DND-41 (cell line): ENCODE measurements around the gene SLX4IP.

Source experiments
- ATAC-seq: fragments of 200-7000 bp; cut with Tn5 transposase; 3 replicates; pipeline ENCODE4 v1.9.1; 2021; ENCODE audit warnings: low read depth; ENCODE audit not compliant: insufficient read depth
- DNase-seq: peaks from one replicate; pipeline ENCODE4 v3.0.0-alpha.2; 2020
- H2AFZ ChIP-seq: 2 replicates; pipeline ENCODE4 v1.6.0; 2012; ENCODE audit warnings: low read depth, low read length
- H3K27ac ChIP-seq: 2 replicates; pipeline ENCODE4 v1.5.1; 2012; ENCODE audit warnings: low read length, inconsistent platforms
- H3K27me3 ChIP-seq: fragments of 200-600 bp; sonication (generic); 2 replicates; pipeline ENCODE4 v1.6.0; 2012; ENCODE audit warnings: low read length, mild to moderate bottlenecking, inconsistent platforms; ENCODE audit not compliant: insufficient read depth, poor library complexity
- H3K36me3 ChIP-seq: 2 replicates; pipeline ENCODE4 v1.5.1; 2012; ENCODE audit warnings: low read length, inconsistent platforms; ENCODE audit not compliant: insufficient read depth
- H3K4me1 ChIP-seq: 2 replicates; pipeline ENCODE4 v1.5.1; 2012; ENCODE audit warnings: mild to moderate bottlenecking, low read length; ENCODE audit not compliant: insufficient read depth
- H3K4me2 ChIP-seq: 2 replicates; pipeline ENCODE4 v1.6.0; 2012; ENCODE audit warnings: mild to moderate bottlenecking, moderate library complexity, low read length, inconsistent platforms; ENCODE audit not compliant: insufficient read depth
- H3K4me3 ChIP-seq, 2 experiments: fragments of 200-600 bp in 1 of 2; shearing (Covaris generic) in 1 of 2; 2 replicates each; pipeline ENCODE4 v1.5.1; 2012 to 2016; ENCODE audit warnings: inconsistent platforms in 2 of 2, low read length in 2 of 2, mild to moderate bottlenecking in 2 of 2, low read depth in 1 of 2, moderate library complexity in 1 of 2
- H3K79me2 ChIP-seq: 2 replicates; pipeline ENCODE4 v1.6.0; 2012; ENCODE audit warnings: low read length, inconsistent platforms; ENCODE audit not compliant: insufficient read depth
- H3K9ac ChIP-seq: 2 replicates; pipeline ENCODE4 v1.6.0; 2012; ENCODE audit warnings: low read depth, mild to moderate bottlenecking, inconsistent platforms, low read length, moderate library complexity
- H3K9me3 ChIP-seq: 2 replicates; pipeline ENCODE4 v1.5.1; 2012; ENCODE audit warnings: low read length, moderate library complexity, mild to moderate bottlenecking, inconsistent platforms; ENCODE audit not compliant: insufficient read depth, severe bottlenecking
- H4K20me1 ChIP-seq: 2 replicates; pipeline ENCODE4 v1.6.0; 2012; ENCODE audit warnings: low read length; ENCODE audit not compliant: insufficient read depth
- EZH2 ChIP-seq: IDR thresholded peaks from 3 replicates; pipeline ENCODE4 v1.6.1; 2012; ENCODE audit warnings: borderline replicate concordance, low read depth, mild to moderate bottlenecking, moderate library complexity, low read length, inconsistent platforms; ENCODE audit not compliant: severe bottlenecking
- TF ChIP-seq, protein P1 (sequence below): IDR thresholded peaks from 2 replicates; pipeline ENCODE4 v1.5.1; 2012; ENCODE audit warnings: borderline replicate concordance, low read length, moderate library complexity, mild to moderate bottlenecking; ENCODE audit not compliant: poor library complexity, severe bottlenecking; ENCODE audit errors: extremely low read depth

The SLX4IP gene

DNA sequence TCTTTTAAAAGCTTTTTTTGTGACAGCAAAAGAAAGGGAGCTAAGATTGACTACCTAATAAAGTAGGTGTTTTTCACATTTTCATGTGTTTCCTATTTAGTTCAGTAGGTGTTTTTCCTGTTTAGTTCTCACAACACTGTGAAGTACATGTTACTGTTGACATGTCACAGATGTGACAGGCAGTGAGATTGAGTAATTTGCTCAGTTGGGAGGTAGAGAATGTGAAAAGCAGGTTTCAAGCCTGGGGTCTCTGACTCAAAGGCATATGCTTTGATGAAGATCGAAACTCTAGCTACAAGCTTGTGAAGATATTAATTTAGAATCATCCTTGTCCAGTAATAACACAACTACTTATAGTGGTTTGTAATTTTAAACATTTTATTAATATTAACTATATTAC, 43.1 kb downstream of the SLX4IP start:
- Histone ChIP-seq H3K9ac (no peak overlapping the region), H3K4me1 (no peaks in the 10 kb centered on the region), H3K4me2 (no peak overlapping the region), H4K20me1 (peaks cover 7% of the 10 kb centered on the region; the same call in 1 of the 2 replicates), H3K4me3 (no peak overlapping the region), H3K9me3 (no peaks in the 10 kb centered on the region), H3K27ac (no peak overlapping the region), H3K79me2 (peaks cover 48% of the 10 kb centered on the region), H3K36me3 (no peaks in the 10 kb centered on the region), H2AFZ (no peak overlapping the region), H3K27me3 (no peaks in the 10 kb centered on the region)
- DNase-seq (no peak), ATAC-seq (no peak)
- no peak for TF ChIP-seq EZH2
- TF ChIP-seq, protein P1, sequence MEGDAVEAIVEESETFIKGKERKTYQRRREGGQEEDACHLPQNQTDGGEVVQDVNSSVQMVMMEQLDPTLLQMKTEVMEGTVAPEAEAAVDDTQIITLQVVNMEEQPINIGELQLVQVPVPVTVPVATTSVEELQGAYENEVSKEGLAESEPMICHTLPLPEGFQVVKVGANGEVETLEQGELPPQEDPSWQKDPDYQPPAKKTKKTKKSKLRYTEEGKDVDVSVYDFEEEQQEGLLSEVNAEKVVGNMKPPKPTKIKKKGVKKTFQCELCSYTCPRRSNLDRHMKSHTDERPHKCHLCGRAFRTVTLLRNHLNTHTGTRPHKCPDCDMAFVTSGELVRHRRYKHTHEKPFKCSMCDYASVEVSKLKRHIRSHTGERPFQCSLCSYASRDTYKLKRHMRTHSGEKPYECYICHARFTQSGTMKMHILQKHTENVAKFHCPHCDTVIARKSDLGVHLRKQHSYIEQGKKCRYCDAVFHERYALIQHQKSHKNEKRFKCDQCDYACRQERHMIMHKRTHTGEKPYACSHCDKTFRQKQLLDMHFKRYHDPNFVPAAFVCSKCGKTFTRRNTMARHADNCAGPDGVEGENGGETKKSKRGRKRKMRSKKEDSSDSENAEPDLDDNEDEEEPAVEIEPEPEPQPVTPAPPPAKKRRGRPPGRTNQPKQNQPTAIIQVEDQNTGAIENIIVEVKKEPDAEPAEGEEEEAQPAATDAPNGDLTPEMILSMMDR: no peak

DNA sequence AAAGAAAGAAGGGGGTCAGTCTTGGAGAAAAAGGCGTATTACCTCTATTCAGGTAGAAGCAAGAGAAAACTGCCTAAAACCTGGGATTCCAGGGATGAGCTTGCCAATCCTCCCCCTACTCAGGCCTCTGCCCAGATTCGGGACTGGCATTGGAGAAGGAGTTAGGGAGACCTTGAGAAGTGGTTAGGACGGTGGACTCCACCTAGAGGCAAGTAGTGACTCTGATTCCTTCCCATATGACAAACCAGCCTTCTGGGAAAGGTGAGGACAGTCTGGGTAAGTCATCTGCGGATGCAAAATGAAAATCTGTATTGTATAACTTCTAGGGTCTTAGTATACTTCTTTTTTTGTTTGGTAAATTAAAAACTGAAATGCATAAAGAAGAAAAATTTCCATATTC, 43.8 kb downstream of the SLX4IP start:
- no peaks in the 10 kb centered on the region for H3K27me3 ChIP-seq
- no peaks in the 10 kb centered on the region for H3K4me1 ChIP-seq
- no peak for DNase-seq
- H3K27ac ChIP-seq: no peak overlapping the region
- H3K4me2 ChIP-seq: no peak overlapping the region
- no peak for ATAC-seq
- no peak overlapping the region for H3K4me3 ChIP-seq
- no peak overlapping the region for H3K9ac ChIP-seq
- H3K36me3 ChIP-seq: no peaks in the 10 kb centered on the region
- H3K79me2 ChIP-seq: peaks cover 53% of the 10 kb centered on the region
- peaks cover 7% of the 10 kb centered on the region; the same call in 1 of the 2 replicates for H4K20me1 ChIP-seq
- H3K9me3 ChIP-seq: no peaks in the 10 kb centered on the region
- TF ChIP-seq, protein P1: no peak
- TF ChIP-seq EZH2: no peak
- H2AFZ ChIP-seq: no peak overlapping the region

DNA sequence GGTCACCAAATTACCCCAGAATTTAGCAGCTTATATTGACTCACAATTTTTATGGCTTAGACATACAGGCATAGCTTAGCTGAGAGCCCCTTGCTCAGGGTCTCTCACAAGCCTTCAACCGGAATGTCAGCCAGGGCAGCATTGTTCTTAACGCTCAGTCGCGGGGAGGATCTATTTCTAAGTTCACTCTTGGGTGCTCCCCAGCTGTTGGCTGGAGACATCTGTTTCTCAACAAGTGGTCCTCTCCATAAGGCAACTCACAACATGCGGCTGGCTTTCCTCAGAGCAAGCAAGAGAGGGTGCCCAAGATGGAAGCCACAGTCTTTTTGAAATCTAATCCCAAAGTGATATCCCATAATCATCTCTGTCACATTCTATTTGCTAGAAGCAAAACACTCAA, 46.6 kb downstream of the SLX4IP start:
- TF ChIP-seq EZH2: no peak
- TF ChIP-seq, protein P1: no peak
- Histone ChIP-seq H2AFZ (no peak overlapping the region), H3K36me3 (no peaks in the 10 kb centered on the region), H3K9me3 (no peaks in the 10 kb centered on the region), H3K27me3 (no peaks in the 10 kb centered on the region), H3K27ac (no peak overlapping the region), H4K20me1 (peaks cover 5% of the 10 kb centered on the region; the same call in 1 of the 2 replicates), H3K4me1 (no peaks in the 10 kb centered on the region), H3K4me3 (no peak overlapping the region), H3K4me2 (no peak overlapping the region), H3K79me2 (peaks cover 51% of the 10 kb centered on the region), H3K9ac (no peak overlapping the region)
- ATAC-seq (no peak), DNase-seq (no peak)

DNA sequence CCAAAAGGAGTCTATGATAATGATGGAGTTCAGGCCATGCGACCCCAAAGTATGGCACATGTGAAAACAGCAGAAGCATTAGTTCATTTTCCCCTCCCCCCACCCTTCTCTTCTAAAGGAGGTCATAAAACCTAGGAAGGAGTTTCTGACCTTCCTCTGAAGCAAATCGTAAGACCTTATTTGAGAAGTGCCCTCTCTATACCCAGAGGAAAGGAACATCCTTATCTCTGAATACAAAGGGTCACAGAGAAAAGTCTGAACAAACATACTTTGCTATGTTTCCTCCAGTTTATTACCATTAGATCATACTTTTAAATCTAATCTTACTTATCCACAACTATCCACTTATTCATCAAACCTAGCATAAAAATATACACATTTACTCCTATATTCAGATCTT, 48.6 kb downstream of the SLX4IP start:
- no peak overlapping the region for H3K4me2 ChIP-seq
- peaks cover 4% of the 10 kb centered on the region; the same call in 1 of the 2 replicates for H4K20me1 ChIP-seq
- TF ChIP-seq, protein P1: no peak
- TF ChIP-seq EZH2: no peak
- peaks cover 51% of the 10 kb centered on the region for H3K79me2 ChIP-seq
- H2AFZ ChIP-seq: no peak overlapping the region
- H3K9ac ChIP-seq: no peak overlapping the region
- DNase-seq (no peak), ATAC-seq (no peak)
- H3K9me3 ChIP-seq: no peaks in the 10 kb centered on the region
- no peak overlapping the region for H3K4me3 ChIP-seq
- no peak overlapping the region for H3K27ac ChIP-seq
- no peaks in the 10 kb centered on the region for H3K27me3 ChIP-seq
- no peaks in the 10 kb centered on the region for H3K36me3 ChIP-seq
- no peaks in the 10 kb centered on the region for H3K4me1 ChIP-seq
